ENCODE results near the gene MAML2. TPM values are rescaled to one million over a fixed set of nuclear protein-coding genes. Genes with fewer than 3 reads are reported as not detected.

Gene MAML2
- total and polyA plus RNA-seq, 2 of the 8 experiments (the other 6 are each of a cell fraction or from before 2014, with no cell fraction given): 3.8 to 6.6 TPM

GRCh38 chr11:96014217-96014616, 328.8 kb downstream of the MAML2 start:
- no peak overlapping the region for H3K23ac ChIP-seq (ENCODE audit: insufficient read length)
- no peaks in the 10 kb centered on the region for H3K79me1 ChIP-seq (ENCODE audit: low read depth, low read length)
- H3K23me2 ChIP-seq (ENCODE audit: low read depth, low read length): no peaks in the 10 kb centered on the region
- 64% methylated on average over 3 of the region's 3 CpGs; no CpG with 5 or more reads in 1 of the 2 experiments for WGBS, 2 experiments (ENCODE audit: extremely low coverage in 1 of 2, insufficient coverage in 1 of 2, insufficient read length in 1 of 2, insufficient replicate concordance in 2 of 2, low coverage in 1 of 2, low lambda C conversion rate in 2 of 2, missing lambda C conversion rate in 1 of 2)
- H3K14ac ChIP-seq (ENCODE audit: insufficient read length): no peak overlapping the region
- no peak overlapping the region for H4K5ac ChIP-seq (ENCODE audit: insufficient read length, low read depth, low read length)
- no peaks in the 10 kb centered on the region for H4K20me1 ChIP-seq (replicated peaks in 1 of 2; ENCODE audit: control insufficient read depth in 1 of 2, insufficient read depth in 2 of 2, low read length in 2 of 2)
- H3K4me1 ChIP-seq (replicated peaks in 1 of 4; ENCODE audit: control insufficient read depth in 3 of 4, insufficient read depth in 4 of 4, low read length in 3 of 4): peaks cover 0 to 11% (median 7%) of the 10 kb centered on the region in 4 experiments; a peak in 5 of 7 replicates
- H4K8ac ChIP-seq (ENCODE audit: extremely low read depth, insufficient read depth, low read length): no peak overlapping the region
- H3K27ac ChIP-seq (ENCODE audit: low read depth, low read length): no peak overlapping the region
- no peak overlapping the region for H3K4ac ChIP-seq (replicated peaks; ENCODE audit: insufficient read length, low read depth, low read length)
- H4K91ac ChIP-seq (replicated peaks; ENCODE audit: insufficient read length, low read length): no peak overlapping the region
- no peak for TF ChIP-seq TBP (IDR thresholded peaks at IDR 0.05; ENCODE audit: low read depth, low read length)
- TF ChIP-seq RNF2 (IDR thresholded peaks at IDR 0.05; ENCODE audit: borderline replicate concordance, low read depth, low read length, missing control alignments, poor library complexity, severe bottlenecking): no peak
- no peak for TF ChIP-seq CREB1 (IDR thresholded peaks at IDR 0.05)
- no peak for TF ChIP-seq EP300 (IDR thresholded peaks at IDR 0.05; ENCODE audit: borderline replicate concordance in 1 of 2, low read depth in 2 of 2, low read length in 2 of 2)
- FAIRE-seq (no peak), DNase-seq (ENCODE audit: low read depth in 1 of 2, low spot score in 2 of 2) (no peak)
- H2AFZ ChIP-seq (ENCODE audit: low read length): no peak overlapping the region
- no peak overlapping the region for H2BK5ac ChIP-seq (ENCODE audit: low read depth, low read length)
- no peak overlapping the region for H3K56ac ChIP-seq (replicated peaks; ENCODE audit: insufficient read length, low read depth, low read length)
- H3K9me3 ChIP-seq (ENCODE audit: insufficient read depth in 2 of 2, low read depth in 1 of 2, low read length in 1 of 2): no peaks in the 10 kb centered on the region
- ChIA-PET CTCF (ENCODE audit: partially characterized antibody) (interaction anchor here (0.7 to 1.5 kb wide), 5 partner anchors 32 to 380 kb away, joined by 3 to 5 read pairs (median 4); partner anchors contain the start of gene MAML2), POLR2A (ENCODE audit: partially characterized antibody) (interaction anchor here (1.2 kb wide), 1 partner anchor 375 kb away, joined by 4 read pairs; the partner anchor contains the start of gene CCDC82)
- peaks cover 0 to 2% (median 0%) of the 10 kb centered on the region in 4 experiments; a peak in 1 of 7 replicates for H3K27me3 ChIP-seq (replicated peaks in 1 of 4; ENCODE audit: control insufficient read depth in 3 of 4, extremely low read depth in 1 of 4, insufficient read depth in 3 of 4, low read length in 3 of 4)
- no peak overlapping the region for H3K4me2 ChIP-seq (ENCODE audit: insufficient read depth in 1 of 2, low read depth in 2 of 2, low read length in 2 of 2)
- H2BK12ac ChIP-seq (ENCODE audit: low read depth, low read length): no peak overlapping the region
- no peak overlapping the region for H2BK20ac ChIP-seq (ENCODE audit: low read length)
- no peak overlapping the region for H2BK15ac ChIP-seq (ENCODE audit: low read length)
- H3K18ac ChIP-seq (ENCODE audit: extremely low read depth, low read length): no peak overlapping the region
- H2AK5ac ChIP-seq (ENCODE audit: low read depth, low read length): no peak overlapping the region
- H2BK120ac ChIP-seq (replicated peaks; ENCODE audit: low read depth, low read length): no peak overlapping the region
- H3K9ac ChIP-seq (replicated peaks in 1 of 4; ENCODE audit: extremely low read depth in 1 of 4, low read depth in 3 of 4, low read length in 3 of 4): no peak overlapping the region
- no peaks in the 10 kb centered on the region for H3K79me2 ChIP-seq (ENCODE audit: control insufficient read depth in 1 of 2, insufficient read depth in 2 of 2, low read length in 2 of 2)
- H3K4me3 ChIP-seq (ENCODE audit: extremely low read depth in 1 of 4, insufficient read depth in 2 of 4, low read depth in 3 of 4, low read length in 4 of 4): no peak overlapping the region
- no peaks in the 10 kb centered on the region for H3K36me3 ChIP-seq (ENCODE audit: control insufficient read depth in 2 of 4, insufficient read depth in 4 of 4, low read length in 3 of 4)
